ENCODE data around the gene SUPT3H. TPM values are rescaled to one million over a fixed set of nuclear protein-coding genes. Genes with fewer than 3 reads are reported as not detected.
"Not testable (repeated sequence)": the region's sequence is repeated elsewhere in the genome, so short reads cannot be mapped to it uniquely, and the experiment has no call there.

The SUPT3H gene
- total and polyA plus RNA-seq, 7 experiments from 2014 or later = 8.0 to 16.0 (median 12.7) TPM

- Histone ChIP-seq H3K36me3 (ENCODE audit: control insufficient read depth in 2 of 3, insufficient read depth in 3 of 3, low read length in 3 of 3) (no peaks in the 10 kb centered on the region), H3K27ac (ENCODE audit: low read depth, low read length) (no peak overlapping the region), H3K4me3 (ENCODE audit: low read length) (no peak overlapping the region), H3K4me1 (ENCODE audit: control insufficient read depth in 2 of 2, insufficient read depth in 2 of 2, low read length in 2 of 2) (no peaks in the 10 kb centered on the region), H3K27me3 (ENCODE audit: control insufficient read depth in 2 of 2, insufficient read depth in 2 of 2, low read length in 2 of 2) (no peaks in the 10 kb centered on the region), H3K9me3 (ENCODE audit: control insufficient read depth in 2 of 3, low read length in 3 of 3) (no peaks in the 10 kb centered on the region)
- DNase-seq (no peak), ATAC-seq (no peak)
- intact Hi-C loops (cut with micrococcal nuclease) = no loop called here
- H3K9me3 Mint-ChIP-seq = peaks cover 0 to 26% (median 14%) of the 10 kb centered on the region in 11 donors
- peaks cover 0 to 14% (median 5%) of the 10 kb centered on the region in 7 donors for H3K4me1 Mint-ChIP-seq
- H3K27me3 Mint-ChIP-seq = no peaks in the 10 kb centered on the region
- peaks cover 12 to 38% (median 17%) of the 10 kb centered on the region in 5 donors for H3K36me3 Mint-ChIP-seq
- no peak overlapping the region for H3K27ac Mint-ChIP-seq
- POLR2A ChIA-PET = no interaction called here
- H3K4me3 Mint-ChIP-seq = no peak overlapping the region
- CTCF ChIA-PET = no interaction called here
These were observed 229.5 kb downstream of the SUPT3H start for GRCh38 chr6:45148278-45148677.

GRCh38 chr6:45145658-45146057 lies 232.1 kb downstream of the SUPT3H start:
- H3K4me3 Mint-ChIP-seq; POLR2A ChIA-PET; H3K27me3 ChIP-seq (ENCODE audit: control insufficient read depth in 2 of 2, insufficient read depth in 2 of 2, low read length in 2 of 2); DNase-seq; H3K4me3 ChIP-seq (ENCODE audit: low read length); intact Hi-C loops (cut with micrococcal nuclease); CTCF ChIA-PET; H3K4me1 ChIP-seq (ENCODE audit: control insufficient read depth in 2 of 2, insufficient read depth in 2 of 2, low read length in 2 of 2); H3K27ac Mint-ChIP-seq; H3K27me3 Mint-ChIP-seq; H3K27ac ChIP-seq (ENCODE audit: low read depth, low read length); ATAC-seq; H3K9me3 ChIP-seq (ENCODE audit: control insufficient read depth in 2 of 3, low read length in 3 of 3); H3K36me3 ChIP-seq (ENCODE audit: control insufficient read depth in 2 of 3, insufficient read depth in 3 of 3, low read length in 3 of 3): not testable (repeated sequence)
- Mint-ChIP-seq H3K4me1 (peaks cover 0 to 13% (median 0%) of the 10 kb centered on the region in 7 donors), H3K9me3 (peaks cover 2 to 49% (median 26%) of the 10 kb centered on the region in 11 donors), H3K36me3 (peaks cover 17 to 40% (median 27%) of the 10 kb centered on the region in 5 donors)

- ATAC-seq (no peak), DNase-seq (no peak)
- Mint-ChIP-seq H3K9me3 (peaks cover 3 to 65% (median 32%) of the 10 kb centered on the region in 11 donors), H3K4me1 (peaks cover 0 to 10% (median 0%) of the 10 kb centered on the region in 7 donors), H3K4me3 (no peak overlapping the region), H3K36me3 (peaks cover 29 to 61% (median 44%) of the 10 kb centered on the region in 5 donors), H3K27ac (no peak overlapping the region), H3K27me3 (no peaks in the 10 kb centered on the region)
- ChIA-PET CTCF (no interaction called here), POLR2A (no interaction called here)
- H3K9me3 ChIP-seq (ENCODE audit: control insufficient read depth in 2 of 3, low read length in 3 of 3) = peaks cover 0 to 7% (median 0%) of the 10 kb centered on the region in 3 experiments
- intact Hi-C loops (cut with micrococcal nuclease) = no loop called here
- H3K36me3 ChIP-seq (ENCODE audit: control insufficient read depth in 2 of 3, insufficient read depth in 3 of 3, low read length in 3 of 3) = no peaks in the 10 kb centered on the region
- no peaks in the 10 kb centered on the region for H3K4me1 ChIP-seq (ENCODE audit: control insufficient read depth in 2 of 2, insufficient read depth in 2 of 2, low read length in 2 of 2)
- H3K4me3 ChIP-seq (ENCODE audit: low read length) = no peak overlapping the region
- no peaks in the 10 kb centered on the region for H3K27me3 ChIP-seq (ENCODE audit: control insufficient read depth in 2 of 2, insufficient read depth in 2 of 2, low read length in 2 of 2)
- H3K27ac ChIP-seq (ENCODE audit: low read depth, low read length) = no peak overlapping the region
These were observed 239.0 kb downstream of the SUPT3H start for GRCh38 chr6:45138765-45139164.

- CTCF ChIA-PET = no interaction called here
- Histone ChIP-seq H3K27ac (ENCODE audit: low read depth, low read length) (no peak overlapping the region), H3K9me3 (ENCODE audit: control insufficient read depth in 2 of 3, low read length in 3 of 3) (peaks cover 0 to 7% (median 0%) of the 10 kb centered on the region in 3 experiments), H3K27me3 (ENCODE audit: control insufficient read depth in 2 of 2, insufficient read depth in 2 of 2, low read length in 2 of 2) (no peaks in the 10 kb centered on the region), H3K36me3 (ENCODE audit: control insufficient read depth in 2 of 3, insufficient read depth in 3 of 3, low read length in 3 of 3) (no peaks in the 10 kb centered on the region), H3K4me1 (ENCODE audit: control insufficient read depth in 2 of 2, insufficient read depth in 2 of 2, low read length in 2 of 2) (no peaks in the 10 kb centered on the region), H3K4me3 (ENCODE audit: low read length) (no peak overlapping the region)
- peaks cover 0 to 11% (median 6%) of the 10 kb centered on the region in 7 donors for H3K4me1 Mint-ChIP-seq
- peaks cover 3 to 44% (median 25%) of the 10 kb centered on the region in 11 donors for H3K9me3 Mint-ChIP-seq
- POLR2A ChIA-PET = no interaction called here
- H3K27ac Mint-ChIP-seq = no peak overlapping the region
- no peak overlapping the region for H3K4me3 Mint-ChIP-seq
- no peaks in the 10 kb centered on the region for H3K27me3 Mint-ChIP-seq
- ATAC-seq (no peak), DNase-seq (no peak)
- intact Hi-C loops (cut with micrococcal nuclease) = no loop called here
- peaks cover 23 to 52% (median 33%) of the 10 kb centered on the region in 5 donors for H3K36me3 Mint-ChIP-seq
These were observed 241.2 kb downstream of the SUPT3H start for GRCh38 chr6:45136495-45136894.

- DNase-seq (no peak), ATAC-seq (no peak)
- Histone ChIP-seq H3K4me3 (ENCODE audit: low read length) (no peak overlapping the region), H3K9me3 (ENCODE audit: control insufficient read depth in 2 of 3, low read length in 3 of 3) (peaks cover 0 to 7% (median 0%) of the 10 kb centered on the region in 3 experiments), H3K4me1 (ENCODE audit: control insufficient read depth in 2 of 2, insufficient read depth in 2 of 2, low read length in 2 of 2) (no peaks in the 10 kb centered on the region), H3K27ac (ENCODE audit: low read depth, low read length) (no peak overlapping the region), H3K36me3 (ENCODE audit: control insufficient read depth in 2 of 3, insufficient read depth in 3 of 3, low read length in 3 of 3) (no peaks in the 10 kb centered on the region), H3K27me3 (ENCODE audit: control insufficient read depth in 2 of 2, insufficient read depth in 2 of 2, low read length in 2 of 2) (no peaks in the 10 kb centered on the region)
- Mint-ChIP-seq H3K36me3 (peaks cover 15 to 29% (median 19%) of the 10 kb centered on the region in 5 donors), H3K4me1 (peaks cover 0 to 11% (median 5%) of the 10 kb centered on the region in 7 donors), H3K9me3 (peaks cover 0 to 33% (median 17%) of the 10 kb centered on the region in 11 donors), H3K27me3 (no peaks in the 10 kb centered on the region), H3K27ac (no peak overlapping the region), H3K4me3 (no peak overlapping the region)
- ChIA-PET POLR2A (no interaction called here), CTCF (no interaction called here)
- intact Hi-C loops (cut with micrococcal nuclease) = no loop called here
These were observed 245.0 kb downstream of the SUPT3H start for GRCh38 chr6:45132658-45133294.

GRCh38 chr6:45132059-45132458 lies 245.7 kb downstream of the SUPT3H start:
- CTCF ChIA-PET = no interaction called here
- POLR2A ChIA-PET = no interaction called here
- intact Hi-C loops (cut with micrococcal nuclease) = no loop called here

GRCh38 chr6:45129051-45129450 lies 248.7 kb downstream of the SUPT3H start:
- Mint-ChIP-seq H3K9me3 (peaks cover 0 to 6% (median 0%) of the 10 kb centered on the region in 11 donors), H3K36me3 (peaks cover 0 to 10% (median 4%) of the 10 kb centered on the region in 5 donors), H3K4me3 (no peak overlapping the region)

More at GRCh38 chr6:45132059-45132458, 245.7 kb downstream of the SUPT3H start:
- Histone ChIP-seq H3K4me3 (ENCODE audit: low read length) (no peak overlapping the region), H3K27ac (ENCODE audit: low read depth, low read length) (no peak overlapping the region), H3K27me3 (ENCODE audit: control insufficient read depth in 2 of 2, insufficient read depth in 2 of 2, low read length in 2 of 2) (no peaks in the 10 kb centered on the region), H3K36me3 (ENCODE audit: control insufficient read depth in 2 of 3, insufficient read depth in 3 of 3, low read length in 3 of 3) (no peaks in the 10 kb centered on the region), H3K9me3 (ENCODE audit: control insufficient read depth in 2 of 3, low read length in 3 of 3) (peaks cover 0 to 7% (median 0%) of the 10 kb centered on the region in 3 experiments), H3K4me1 (ENCODE audit: control insufficient read depth in 2 of 2, insufficient read depth in 2 of 2, low read length in 2 of 2) (no peaks in the 10 kb centered on the region)
- no peak overlapping the region for H3K4me3 Mint-ChIP-seq
- peaks cover 0 to 11% (median 5%) of the 10 kb centered on the region in 7 donors for H3K4me1 Mint-ChIP-seq
- no peak overlapping the region for H3K27ac Mint-ChIP-seq
- ATAC-seq (no peak), DNase-seq (no peak)
- H3K9me3 Mint-ChIP-seq = peaks cover 0 to 30% (median 15%) of the 10 kb centered on the region in 11 donors
- peaks cover 15 to 26% (median 16%) of the 10 kb centered on the region in 5 donors for H3K36me3 Mint-ChIP-seq
- H3K27me3 Mint-ChIP-seq = no peaks in the 10 kb centered on the region

More at GRCh38 chr6:45129051-45129450, 248.7 kb downstream of the SUPT3H start:
- Histone ChIP-seq H3K4me1 (ENCODE audit: control insufficient read depth in 2 of 2, insufficient read depth in 2 of 2, low read length in 2 of 2) (no peaks in the 10 kb centered on the region), H3K27ac (ENCODE audit: low read depth, low read length) (no peak overlapping the region), H3K36me3 (ENCODE audit: control insufficient read depth in 2 of 3, insufficient read depth in 3 of 3, low read length in 3 of 3) (no peaks in the 10 kb centered on the region), H3K4me3 (ENCODE audit: low read length) (no peak overlapping the region), H3K27me3 (ENCODE audit: control insufficient read depth in 2 of 2, insufficient read depth in 2 of 2, low read length in 2 of 2) (no peaks in the 10 kb centered on the region), H3K9me3 (ENCODE audit: control insufficient read depth in 2 of 3, low read length in 3 of 3) (no peaks in the 10 kb centered on the region)
- no peaks in the 10 kb centered on the region for H3K27me3 Mint-ChIP-seq
- H3K27ac Mint-ChIP-seq = no peak overlapping the region
- ATAC-seq (no peak), DNase-seq (no peak)
- peaks cover 0 to 18% (median 10%) of the 10 kb centered on the region in 7 donors for H3K4me1 Mint-ChIP-seq
- POLR2A ChIA-PET = no interaction called here
- CTCF ChIA-PET = no interaction called here
- intact Hi-C loops (cut with micrococcal nuclease) = no loop called here

Measured in naive thymus-derived CD4-positive, alpha-beta T cell (primary cell).